Fibroblast of mammary gland (primary cell): ENCODE measurements around the gene ANKRD40.
"Not testable (repeated sequence)": the region's sequence is repeated elsewhere in the genome, so short reads cannot be mapped to it uniquely, and the experiment has no call there.

Source experiments
- DNase-seq: peaks from one replicate; pipeline ENCODE4 v3.0.0-alpha.2; 2010; ENCODE audit warnings: low read depth
- H3K4me3 ChIP-seq: 2 replicates; pipeline ENCODE4 v1.5.1; 2011; ENCODE audit warnings: low read depth, mild to moderate bottlenecking, low read length, moderate library complexity; ENCODE audit not compliant: control insufficient read depth
- CTCF ChIP-seq: conservative IDR thresholded peaks from 2 replicates; pipeline ENCODE4 v1.5.1; 2011; ENCODE audit warnings: low read depth, low read length, inconsistent platforms; ENCODE audit not compliant: control insufficient read depth, insufficient read depth

Gene ANKRD40

GRCh38 chr17:50735287-50735686 is 27.6 kb upstream of the ANKRD40 start:
- DNase-seq, result no peak
- no peak overlapping the region for H3K4me3 ChIP-seq
- no peak for TF ChIP-seq CTCF

- no peak overlapping the region for H3K4me3 ChIP-seq
- no peak for DNase-seq
- TF ChIP-seq CTCF, result no peak
Observed at GRCh38 chr17:50731575-50732460, 24.1 kb upstream of the ANKRD40 start.

GRCh38 chr17:50728881-50729765 is 21.4 kb upstream of the ANKRD40 start:
- no peak overlapping the region for H3K4me3 ChIP-seq
- DNase-seq, result no peak
- no peak for TF ChIP-seq CTCF

GRCh38 chr17:50728112-50728429 is 20.4 kb upstream of the ANKRD40 start:
- DNase-seq, result no peak
- no peak overlapping the region for H3K4me3 ChIP-seq
- TF ChIP-seq CTCF, result no peak

GRCh38 chr17:50725769-50726655 is 18.3 kb upstream of the ANKRD40 start:
- no peak overlapping the region for H3K4me3 ChIP-seq
- DNase-seq, result no peak
- TF ChIP-seq CTCF, result no peak

- not testable (repeated sequence) for DNase-seq, H3K4me3 ChIP-seq
Observed at GRCh38 chr17:50724622-50725021, 16.9 kb upstream of the ANKRD40 start.

- no peak overlapping the region for H3K4me3 ChIP-seq
- TF ChIP-seq CTCF, result no peak
- DNase-seq, result no peak
Observed at GRCh38 chr17:50722746-50723145, 15.0 kb upstream of the ANKRD40 start.
